ENCODE data around the gene GMPPA.

Gene GMPPA

GRCh38 chr2:219513787-219514186, 15.1 kb downstream of the GMPPA start:
- H3K9ac ChIP-seq (ENCODE audit: low read length): no peak overlapping the region
- peaks cover 13% of the 10 kb centered on the region for H3K27me3 ChIP-seq (ENCODE audit: control insufficient read depth, insufficient read depth, low read length)
- H3K27ac ChIP-seq (ENCODE audit: low read depth, low read length): no peak overlapping the region
- no peak overlapping the region for H3K4me3 ChIP-seq (ENCODE audit: low read length)
- no peaks in the 10 kb centered on the region for H3K36me3 ChIP-seq (ENCODE audit: control insufficient read depth, insufficient read depth, low read length)
- peaks cover 2% of the 10 kb centered on the region for H3K4me1 ChIP-seq (ENCODE audit: control insufficient read depth, insufficient read depth, low read length)

DNA sequence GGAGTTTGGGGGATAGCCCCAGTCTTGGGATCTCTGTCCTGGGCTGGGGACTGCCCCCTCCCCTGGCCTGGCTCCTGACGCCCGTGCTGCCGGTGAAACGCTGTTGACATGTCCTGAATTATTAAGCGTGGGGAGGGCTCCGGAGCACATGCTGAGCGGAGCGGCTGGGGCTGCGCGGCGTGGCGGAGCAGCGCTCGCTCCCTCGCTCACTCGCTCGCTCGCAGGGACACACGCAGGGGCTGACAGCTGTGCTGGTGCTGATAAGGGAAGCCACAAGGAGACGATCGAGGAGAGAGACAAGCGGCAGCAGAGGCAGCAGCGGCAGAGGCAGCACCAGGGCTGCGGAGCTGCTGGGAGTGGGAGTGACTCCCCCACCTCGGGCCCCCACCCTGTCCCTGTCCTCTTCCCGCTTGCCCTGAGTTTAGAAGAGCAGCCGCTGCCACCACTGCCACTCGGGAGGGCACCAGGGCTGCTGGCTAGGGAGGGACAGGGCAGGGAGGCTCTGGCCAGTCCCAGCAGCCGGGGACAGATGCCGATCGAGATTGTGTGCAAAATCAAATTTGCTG, 15.6 kb downstream of the GMPPA start, which contains the start of gene ASIC4:
TSS of gene ASIC4 (plus strand) at position 287 of the 566 bp plus-strand sequence. CDS start at position 530, 243 bp downstream.
- peaks cover 13% of the 10 kb centered on the region for H3K27me3 ChIP-seq (ENCODE audit: control insufficient read depth, insufficient read depth, low read length)
- H3K36me3 ChIP-seq (ENCODE audit: control insufficient read depth, insufficient read depth, low read length): no peaks in the 10 kb centered on the region
- H3K27ac ChIP-seq (ENCODE audit: low read depth, low read length): no peak within 1 kb of the TSS
- no peak within 1 kb of the TSS for H3K4me3 ChIP-seq (ENCODE audit: low read length)
- H3K9ac ChIP-seq (ENCODE audit: low read length): no peak within 1 kb of the TSS
- H3K4me1 ChIP-seq (ENCODE audit: control insufficient read depth, insufficient read depth, low read length): peaks cover 2% of the 10 kb centered on the region

DNA sequence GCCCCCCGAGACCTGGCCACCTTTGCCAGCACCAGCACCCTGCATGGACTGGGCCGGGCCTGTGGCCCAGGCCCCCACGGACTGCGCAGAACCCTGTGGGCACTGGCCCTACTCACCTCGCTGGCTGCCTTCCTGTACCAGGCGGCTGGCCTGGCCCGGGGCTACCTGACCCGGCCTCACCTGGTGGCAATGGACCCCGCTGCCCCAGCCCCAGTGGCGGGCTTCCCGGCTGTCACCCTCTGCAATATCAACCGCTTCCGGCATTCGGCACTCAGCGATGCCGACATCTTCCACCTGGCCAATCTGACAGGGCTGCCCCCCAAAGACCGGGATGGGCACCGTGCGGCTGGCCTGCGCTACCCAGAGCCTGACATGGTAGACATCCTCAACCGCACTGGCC, 16.1 kb downstream of the GMPPA start:
- H3K4me1 ChIP-seq (ENCODE audit: control insufficient read depth, insufficient read depth, low read length): peaks cover under 1% of the 10 kb centered on the region
- H3K9ac ChIP-seq (ENCODE audit: low read length): no peak overlapping the region
- no peaks in the 10 kb centered on the region for H3K36me3 ChIP-seq (ENCODE audit: control insufficient read depth, insufficient read depth, low read length)
- H3K27ac ChIP-seq (ENCODE audit: low read depth, low read length): no peak overlapping the region
- no peak overlapping the region for H3K4me3 ChIP-seq (ENCODE audit: low read length)
- peaks cover 11% of the 10 kb centered on the region for H3K27me3 ChIP-seq (ENCODE audit: control insufficient read depth, insufficient read depth, low read length)

GRCh38 chr2:219515874-219516629, 17.4 kb downstream of the GMPPA start:
- Histone ChIP-seq H3K4me1 (ENCODE audit: control insufficient read depth, insufficient read depth, low read length) (no peaks in the 10 kb centered on the region), H3K27me3 (ENCODE audit: control insufficient read depth, insufficient read depth, low read length) (peaks cover 7% of the 10 kb centered on the region), H3K4me3 (ENCODE audit: low read length) (no peak overlapping the region), H3K36me3 (ENCODE audit: control insufficient read depth, insufficient read depth, low read length) (no peaks in the 10 kb centered on the region), H3K9ac (ENCODE audit: low read length) (no peak overlapping the region), H3K27ac (ENCODE audit: low read depth, low read length) (no peak overlapping the region)

DNA sequence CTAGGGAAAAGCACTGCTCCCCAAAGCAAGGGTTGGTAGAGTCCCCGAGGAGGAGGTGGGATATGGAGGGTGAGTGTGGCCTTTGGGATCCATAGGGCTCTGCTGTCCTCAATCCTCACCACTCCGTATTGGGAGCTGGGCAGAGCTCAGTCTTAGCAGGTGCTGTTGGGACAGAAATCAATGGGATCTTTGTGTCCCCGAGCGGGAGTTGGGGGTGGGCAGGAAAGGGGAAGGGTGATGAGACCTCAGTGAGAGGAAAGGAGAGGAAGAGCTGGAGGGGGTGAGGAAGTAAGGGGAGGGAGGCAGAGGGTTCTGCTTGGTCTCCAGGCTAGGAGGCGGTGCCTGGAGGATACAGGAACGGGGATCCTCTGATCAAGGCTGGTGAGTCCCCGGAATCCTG, 18.2 kb downstream of the GMPPA start:
- Histone ChIP-seq H3K9ac (ENCODE audit: low read length) (no peak overlapping the region), H3K27ac (ENCODE audit: low read depth, low read length) (no peak overlapping the region), H3K4me3 (ENCODE audit: low read length) (no peak overlapping the region), H3K36me3 (ENCODE audit: control insufficient read depth, insufficient read depth, low read length) (no peaks in the 10 kb centered on the region), H3K4me1 (ENCODE audit: control insufficient read depth, insufficient read depth, low read length) (peaks cover 2% of the 10 kb centered on the region), H3K27me3 (ENCODE audit: control insufficient read depth, insufficient read depth, low read length) (peaks cover 10% of the 10 kb centered on the region)

GRCh38 chr2:219517954-219518778, 19.5 kb downstream of the GMPPA start:
- Histone ChIP-seq H3K27ac (ENCODE audit: low read depth, low read length) (no peak overlapping the region), H3K27me3 (ENCODE audit: control insufficient read depth, insufficient read depth, low read length) (peaks cover 14% of the 10 kb centered on the region), H3K4me1 (ENCODE audit: control insufficient read depth, insufficient read depth, low read length) (peaks cover 3% of the 10 kb centered on the region), H3K9ac (ENCODE audit: low read length) (no peak overlapping the region), H3K4me3 (ENCODE audit: low read length) (no peak overlapping the region), H3K36me3 (ENCODE audit: control insufficient read depth, insufficient read depth, low read length) (no peaks in the 10 kb centered on the region)

DNA sequence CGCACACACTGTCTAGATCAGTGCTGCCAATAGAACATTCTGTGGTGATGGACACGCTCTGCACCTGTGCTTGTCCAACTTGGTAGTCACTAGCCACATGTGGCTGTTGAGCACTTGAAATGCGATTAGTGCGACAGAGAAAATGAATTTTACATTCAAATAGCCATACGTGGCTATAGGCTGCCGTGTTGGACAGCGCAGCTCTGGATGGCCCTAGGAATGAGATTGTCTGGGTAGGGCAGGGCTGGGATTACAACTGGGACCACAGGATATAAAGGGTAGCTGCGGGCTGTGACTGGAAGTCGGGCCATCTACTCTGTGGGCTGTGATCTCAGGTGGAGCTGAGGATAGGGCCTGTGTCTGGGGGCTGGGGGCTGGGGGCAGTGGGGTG, 20.8 kb downstream of the GMPPA start:
- peaks cover 7% of the 10 kb centered on the region for H3K27me3 ChIP-seq (ENCODE audit: control insufficient read depth, insufficient read depth, low read length)
- no peak overlapping the region for H3K27ac ChIP-seq (ENCODE audit: low read depth, low read length)
- no peak overlapping the region for H3K9ac ChIP-seq (ENCODE audit: low read length)
- H3K4me3 ChIP-seq (ENCODE audit: low read length): no peak overlapping the region
- peaks cover 3% of the 10 kb centered on the region for H3K4me1 ChIP-seq (ENCODE audit: control insufficient read depth, insufficient read depth, low read length)
- no peaks in the 10 kb centered on the region for H3K36me3 ChIP-seq (ENCODE audit: control insufficient read depth, insufficient read depth, low read length)

DNA sequence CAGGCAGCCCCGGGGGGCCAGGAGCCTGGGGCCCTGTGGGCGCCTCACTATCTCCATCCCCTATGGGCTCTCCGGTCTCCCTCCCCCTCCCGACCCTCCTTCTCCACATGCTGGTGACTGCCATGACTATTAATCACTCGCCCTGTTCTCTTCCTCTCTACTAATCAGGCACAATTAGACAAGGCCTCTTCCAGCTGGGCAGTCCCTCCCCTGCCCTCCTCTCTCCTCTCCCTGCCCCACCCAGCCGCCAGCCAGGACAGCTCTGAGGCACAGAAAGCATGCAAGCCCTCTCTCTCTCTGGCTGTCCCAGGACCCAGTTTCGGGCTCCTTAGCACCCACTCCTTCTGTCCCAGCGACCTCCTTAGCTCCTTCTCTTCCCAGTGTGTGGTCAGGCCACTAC, 21.4 kb downstream of the GMPPA start:
- no peak overlapping the region for H3K4me3 ChIP-seq (ENCODE audit: low read length)
- H3K27me3 ChIP-seq (ENCODE audit: control insufficient read depth, insufficient read depth, low read length): peaks cover 7% of the 10 kb centered on the region
- H3K9ac ChIP-seq (ENCODE audit: low read length): no peak overlapping the region
- H3K4me1 ChIP-seq (ENCODE audit: control insufficient read depth, insufficient read depth, low read length): peaks cover 3% of the 10 kb centered on the region
- H3K36me3 ChIP-seq (ENCODE audit: control insufficient read depth, insufficient read depth, low read length): no peaks in the 10 kb centered on the region
- H3K27ac ChIP-seq (ENCODE audit: low read depth, low read length): no peak overlapping the region

- Histone ChIP-seq H3K4me3 (ENCODE audit: low read length) (no peak overlapping the region), H3K27ac (ENCODE audit: low read depth, low read length) (peak overlapping the region; percentile 65), H3K27me3 (ENCODE audit: control insufficient read depth, insufficient read depth, low read length) (peaks cover 7% of the 10 kb centered on the region), H3K9ac (ENCODE audit: low read length) (no peak overlapping the region), H3K36me3 (ENCODE audit: control insufficient read depth, insufficient read depth, low read length) (no peaks in the 10 kb centered on the region), H3K4me1 (ENCODE audit: control insufficient read depth, insufficient read depth, low read length) (peaks cover 3% of the 10 kb centered on the region)
Observed at GRCh38 chr2:219521066-219521880, 22.6 kb downstream of the GMPPA start.

DNA sequence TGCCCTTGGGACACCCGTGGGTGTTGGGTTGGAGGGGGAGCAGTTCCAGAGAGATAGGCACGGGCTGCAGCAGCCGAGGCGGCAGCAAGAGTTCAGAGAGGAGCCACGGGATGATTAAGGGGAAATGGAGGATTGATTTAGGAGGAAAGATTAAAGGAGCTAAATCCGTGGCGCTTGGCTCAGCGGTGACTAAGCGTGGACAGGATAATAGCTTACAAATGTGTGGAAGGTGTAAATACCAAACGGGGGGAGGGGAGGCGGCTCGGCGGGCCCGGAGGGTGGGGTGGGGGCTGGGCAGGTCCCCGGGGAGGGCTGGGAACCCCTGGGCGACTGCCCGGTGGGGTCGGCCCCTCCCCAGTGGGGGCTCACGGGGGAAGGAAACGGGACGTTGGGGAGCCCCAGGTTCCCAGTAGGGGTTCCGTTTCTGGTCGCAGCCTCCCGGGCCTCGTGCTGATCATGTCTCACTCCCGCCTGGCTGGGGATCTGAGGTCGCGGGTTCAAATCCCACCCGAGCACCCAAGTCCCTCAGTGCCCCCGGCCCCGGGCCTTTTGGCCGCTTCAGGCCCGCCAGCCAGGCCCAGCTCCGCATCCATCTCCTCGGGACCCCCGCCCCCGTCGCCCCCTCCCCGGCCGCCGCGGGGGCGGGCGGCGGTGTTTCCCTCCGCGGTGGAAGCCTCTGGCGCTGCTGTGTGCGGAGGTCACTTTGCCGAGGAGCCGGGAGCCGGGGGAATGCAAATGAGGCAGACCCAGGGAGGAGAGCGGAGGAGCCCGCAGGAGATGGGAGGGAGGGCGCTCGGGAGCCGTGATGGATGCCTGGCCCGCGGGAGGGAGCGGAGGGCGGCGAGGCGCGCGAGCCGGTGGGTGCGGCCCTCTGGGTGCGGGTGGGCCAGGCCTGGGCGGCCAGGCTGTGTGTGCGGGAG, 23.7 kb downstream of the GMPPA start:
- Histone ChIP-seq H3K4me3 (ENCODE audit: low read length) (no peak overlapping the region), H3K36me3 (ENCODE audit: control insufficient read depth, insufficient read depth, low read length) (no peaks in the 10 kb centered on the region), H3K4me1 (ENCODE audit: control insufficient read depth, insufficient read depth, low read length) (peaks cover 3% of the 10 kb centered on the region), H3K9ac (ENCODE audit: low read length) (no peak overlapping the region), H3K27ac (ENCODE audit: low read depth, low read length) (peak overlapping the region; percentile 65), H3K27me3 (ENCODE audit: control insufficient read depth, insufficient read depth, low read length) (peaks cover 12% of the 10 kb centered on the region)

DNA sequence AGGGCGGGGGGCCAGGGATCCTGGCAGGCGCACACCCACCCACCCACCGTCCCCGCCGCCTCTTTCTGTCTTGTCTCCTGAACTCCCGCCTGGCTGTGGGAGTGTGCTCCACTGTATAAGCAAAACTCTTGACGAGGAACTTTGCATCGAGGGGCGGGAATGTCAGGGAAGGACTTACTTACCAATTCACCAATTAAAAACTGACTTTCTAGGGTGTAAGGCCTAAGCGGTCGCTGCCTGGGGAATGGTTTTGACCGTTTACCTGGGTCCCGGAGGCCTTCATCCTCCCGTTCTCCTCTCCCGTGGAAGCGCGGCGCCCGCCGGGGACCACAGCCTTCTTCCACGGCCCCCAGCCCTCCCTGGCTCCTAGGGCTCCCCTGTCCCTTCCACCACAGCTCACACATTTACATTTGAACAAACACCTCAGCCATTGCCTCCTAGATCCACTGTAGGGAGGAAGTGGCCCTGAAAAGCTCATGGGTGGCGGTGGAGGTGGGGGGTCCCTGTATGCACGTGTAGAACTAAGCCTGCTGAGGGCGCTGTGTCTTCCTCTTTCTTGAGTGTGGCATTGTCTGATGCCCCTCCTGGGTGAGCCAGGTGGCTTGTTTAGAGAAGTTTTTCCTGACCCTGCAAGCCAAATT, 24.5 kb downstream of the GMPPA start:
- H3K27me3 ChIP-seq (ENCODE audit: control insufficient read depth, insufficient read depth, low read length): peaks cover 12% of the 10 kb centered on the region
- peak overlapping the region; percentile 64 for H3K27ac ChIP-seq (ENCODE audit: low read depth, low read length)
- peaks cover 3% of the 10 kb centered on the region for H3K4me1 ChIP-seq (ENCODE audit: control insufficient read depth, insufficient read depth, low read length)
- no peak overlapping the region for H3K9ac ChIP-seq (ENCODE audit: low read length)
- H3K4me3 ChIP-seq (ENCODE audit: low read length): no peak overlapping the region
- H3K36me3 ChIP-seq (ENCODE audit: control insufficient read depth, insufficient read depth, low read length): no peaks in the 10 kb centered on the region

All from rectal smooth muscle tissue (tissue), 1 donor.